GM21576 (cell line): ENCODE measurements around the gene SIX5.

Experiments used
- ATAC-seq: cut with Tn5 transposase; IDR thresholded peaks from one replicate; pipeline ENCODE4 v1.9.1; 2021; ENCODE audit warnings: mild to moderate bottlenecking, moderate library complexity; ENCODE audit not compliant: unreplicated experiment

Gene SIX5

GRCh38 chr19:45716359-45717130, 52.5 kb downstream of the SIX5 start:
- ATAC-seq: no peak

- ATAC-seq: no peak
Observed at GRCh38 chr19:45715139-45715538, 53.9 kb downstream of the SIX5 start.
